NCI-H510A (cell line): ENCODE measurements around the gene RGS21.

Source experiments
- DNase-seq: peaks from one replicate; lab custom pipeline; 2025; lab: John Stamatoyannopoulos, UW

RGS21 gene

DNA sequence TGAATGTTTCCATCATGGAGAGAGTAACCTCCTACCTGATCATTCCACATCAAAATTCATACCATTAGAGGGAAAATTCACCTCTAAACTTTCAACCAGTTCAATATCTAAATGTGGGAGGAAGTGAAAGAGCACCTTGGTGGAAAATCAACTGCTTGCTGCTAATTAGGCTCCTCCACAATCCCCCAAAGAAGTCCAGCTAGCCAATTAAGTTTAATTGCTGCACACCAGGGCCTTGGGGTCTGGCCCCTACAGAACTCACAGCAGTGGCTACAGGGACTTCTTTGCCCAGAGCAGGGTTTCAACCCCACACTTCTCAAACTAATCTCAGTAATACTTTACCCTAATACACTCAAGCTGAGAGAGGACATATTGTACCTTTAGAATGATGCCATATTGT is 62.1 kb downstream of the RGS21 start:
- no peak for DNase-seq

DNA sequence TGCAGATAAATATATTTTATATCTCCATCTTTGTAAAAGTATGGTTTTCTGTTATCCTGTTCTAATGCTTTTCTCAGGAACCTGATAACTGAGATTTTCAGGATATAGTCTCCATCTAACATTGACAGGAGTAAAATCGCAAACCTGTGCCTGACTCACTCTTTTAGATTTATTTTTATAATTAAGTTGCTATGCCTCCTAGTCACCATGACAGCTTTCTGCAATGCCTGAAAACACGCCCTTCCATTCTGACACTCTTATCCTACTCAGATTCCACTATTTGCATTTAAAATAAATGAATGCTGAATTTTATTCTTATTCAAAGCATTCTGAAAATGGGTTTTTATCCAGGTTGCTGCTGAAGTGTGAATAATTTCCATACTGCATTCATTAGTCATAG is 62.8 kb downstream of the RGS21 start:
- no peak for DNase-seq

DNA sequence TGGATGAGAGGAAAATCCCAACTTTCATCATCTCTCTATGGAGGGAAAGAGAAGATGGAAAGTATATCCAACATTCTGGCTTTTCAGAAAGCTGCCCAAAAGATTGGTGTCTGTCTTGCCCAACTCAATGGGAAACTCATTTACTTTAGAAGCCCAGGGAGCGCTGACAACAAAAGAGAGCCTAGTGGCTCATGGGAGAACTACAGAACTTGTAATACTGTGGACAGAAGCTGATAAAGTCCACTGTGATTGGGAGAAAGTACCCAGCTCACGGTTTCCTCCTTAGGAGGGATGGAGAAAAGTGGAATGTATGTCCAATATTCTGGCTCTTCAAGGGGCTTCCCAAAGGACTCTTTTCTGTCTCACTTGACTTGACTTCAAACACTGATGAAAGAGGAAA is 66.0 kb downstream of the RGS21 start:
- no peak for DNase-seq

DNA sequence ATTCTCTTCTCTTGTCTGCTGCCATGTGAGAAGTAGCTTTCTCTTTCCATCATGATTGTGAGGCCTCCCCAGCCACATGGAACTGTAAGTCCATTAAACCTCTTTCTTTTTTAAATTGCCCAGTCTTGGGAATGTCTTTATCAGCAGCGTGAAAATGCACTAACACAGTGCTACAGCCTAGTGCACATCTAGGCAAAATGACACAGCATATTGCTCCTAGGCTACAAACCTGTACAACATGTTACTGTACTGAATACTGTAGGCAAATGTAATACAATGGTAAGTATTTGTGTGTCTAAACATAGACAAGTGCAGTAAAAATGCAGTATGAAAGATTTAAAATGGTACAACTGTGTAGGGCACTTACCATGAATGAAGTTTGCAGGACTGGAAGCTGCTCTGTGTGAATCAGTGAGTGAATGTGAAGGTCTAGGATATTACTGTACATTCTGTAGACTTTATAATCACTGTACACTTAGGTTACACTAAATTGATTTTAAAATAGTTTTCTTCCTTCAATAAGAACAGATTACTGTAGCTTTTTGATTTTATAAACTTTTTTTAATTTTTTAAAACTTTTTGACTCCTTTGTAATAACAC is 69.4 kb downstream of the RGS21 start:
- DNase-seq, result no peak

DNA sequence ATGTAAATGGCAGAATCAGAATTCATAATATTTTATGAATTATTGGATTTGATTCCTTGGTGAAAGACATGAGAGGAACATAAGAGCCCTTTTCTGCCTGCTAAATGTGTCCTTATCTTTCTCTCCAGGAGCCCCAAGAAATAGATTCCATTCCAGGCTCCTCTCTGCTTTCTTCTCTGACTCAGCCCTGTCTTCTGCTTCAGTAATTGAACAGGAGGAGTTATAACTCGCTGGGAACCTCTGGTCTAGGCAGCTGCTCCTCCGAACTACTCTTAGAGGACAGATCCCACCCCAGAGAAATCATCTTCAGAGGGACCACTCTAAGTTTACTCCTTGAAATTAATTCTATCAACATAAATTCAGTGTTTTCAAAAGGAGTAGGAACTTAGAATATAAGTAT is 78.4 kb downstream of the RGS21 start:
- DNase-seq, result no peak

DNA sequence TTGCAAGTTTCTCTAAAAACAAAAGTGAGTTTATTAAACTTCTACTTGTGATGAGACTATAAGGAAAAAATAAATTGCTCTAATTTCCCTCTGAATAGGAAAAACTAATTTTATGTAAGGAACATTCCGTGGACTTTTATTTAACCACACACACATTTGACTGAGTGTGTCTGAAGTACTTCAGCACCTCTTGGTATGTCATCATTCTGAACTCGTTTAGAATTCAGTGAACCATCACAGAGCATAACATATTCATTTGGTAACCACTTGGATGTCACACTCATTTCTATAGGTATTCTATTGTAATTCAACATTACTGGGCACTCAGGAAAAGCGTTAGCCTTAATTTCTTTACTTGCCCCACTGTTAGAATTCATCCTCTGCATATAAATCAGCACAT is 79.1 kb downstream of the RGS21 start:
- no peak for DNase-seq

GRCh38 chr1:192399161-192399560 is 82.4 kb downstream of the RGS21 start:
- no peak for DNase-seq

- no peak for DNase-seq
Observed at GRCh38 chr1:192401825-192402224, 85.0 kb downstream of the RGS21 start.

DNA sequence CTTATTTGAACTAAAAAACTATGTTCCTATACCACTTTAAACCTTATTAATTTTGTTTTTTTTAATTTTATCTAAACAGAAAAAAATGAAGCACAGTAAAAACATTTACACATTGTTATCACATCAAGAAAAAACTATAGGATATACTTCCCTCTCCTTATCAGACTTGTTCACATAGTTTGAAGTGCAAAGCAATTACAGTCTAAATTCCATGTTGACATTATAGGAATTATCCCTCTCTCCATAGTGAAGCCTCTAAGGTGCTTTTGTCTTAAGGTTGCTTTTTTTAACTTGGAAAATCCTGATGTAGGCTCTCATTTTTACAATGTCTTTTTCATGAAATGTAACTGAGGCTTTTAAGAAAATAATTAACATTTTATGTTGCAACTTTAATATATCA is 85.8 kb downstream of the RGS21 start:
- no peak for DNase-seq

DNA sequence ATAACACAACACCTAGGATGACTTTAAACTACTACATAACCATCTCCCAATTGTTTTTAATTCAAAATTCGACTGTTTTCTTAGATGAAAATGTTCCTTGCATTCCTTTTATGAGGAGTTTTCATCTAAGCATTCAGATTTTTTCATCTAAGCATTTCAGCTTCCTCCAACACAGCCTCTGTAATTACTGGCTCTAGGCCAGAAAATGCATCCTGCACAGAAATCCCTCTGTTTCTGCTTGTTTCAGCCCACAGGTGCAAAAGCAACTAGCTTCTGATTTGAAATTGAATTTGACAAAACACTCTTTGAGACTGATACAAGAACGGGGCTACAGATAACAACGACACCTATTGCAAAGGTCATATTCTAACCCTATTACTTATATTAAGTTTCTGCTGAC is 90.4 kb downstream of the RGS21 start:
- no peak for DNase-seq
